GM12865 (cell line): ENCODE data around the gene P3H2.
A peak's percentile ranks its signal among the peaks of the same experiment; 100 is the strongest.

ENCODE experiments used
- DNase-seq: peaks from one replicate; pipeline ENCODE4 v3.0.0; 2010; ENCODE audit warnings: low read depth
- H3K4me3 ChIP-seq: 2 replicates; pipeline ENCODE4 v1.5.1; 2011; ENCODE audit warnings: mild to moderate bottlenecking, low read depth, low read length, control low read depth
- CTCF ChIP-seq: IDR thresholded peaks from 2 replicates; pipeline ENCODE4 v1.5.1; 2011; ENCODE audit warnings: low read length, control low read depth, low read depth, inconsistent platforms; ENCODE audit not compliant: insufficient read depth; ENCODE audit errors: missing control alignments

P3H2 gene

GRCh38 chr3:189950258-189950657, 170.4 kb downstream of the P3H2 start:
- H3K4me3 ChIP-seq = no peak overlapping the region
- no peak for TF ChIP-seq CTCF
- DNase-seq = no peak

GRCh38 chr3:189949580-189949979, 171.1 kb downstream of the P3H2 start:
- no peak for DNase-seq
- TF ChIP-seq CTCF = no peak
- H3K4me3 ChIP-seq = no peak overlapping the region

GRCh38 chr3:189948724-189949045, 172.0 kb downstream of the P3H2 start:
- DNase-seq = no peak
- no peak overlapping the region for H3K4me3 ChIP-seq
- no peak for TF ChIP-seq CTCF

GRCh38 chr3:189947948-189948723, 172.6 kb downstream of the P3H2 start:
- H3K4me3 ChIP-seq = no peak overlapping the region
- DNase-seq = peak; percentile 66
- peak; percentile 37 for TF ChIP-seq CTCF

GRCh38 chr3:189947068-189947467, 173.6 kb downstream of the P3H2 start:
- DNase-seq = no peak
- no peak for TF ChIP-seq CTCF
- no peak overlapping the region for H3K4me3 ChIP-seq

DNA sequence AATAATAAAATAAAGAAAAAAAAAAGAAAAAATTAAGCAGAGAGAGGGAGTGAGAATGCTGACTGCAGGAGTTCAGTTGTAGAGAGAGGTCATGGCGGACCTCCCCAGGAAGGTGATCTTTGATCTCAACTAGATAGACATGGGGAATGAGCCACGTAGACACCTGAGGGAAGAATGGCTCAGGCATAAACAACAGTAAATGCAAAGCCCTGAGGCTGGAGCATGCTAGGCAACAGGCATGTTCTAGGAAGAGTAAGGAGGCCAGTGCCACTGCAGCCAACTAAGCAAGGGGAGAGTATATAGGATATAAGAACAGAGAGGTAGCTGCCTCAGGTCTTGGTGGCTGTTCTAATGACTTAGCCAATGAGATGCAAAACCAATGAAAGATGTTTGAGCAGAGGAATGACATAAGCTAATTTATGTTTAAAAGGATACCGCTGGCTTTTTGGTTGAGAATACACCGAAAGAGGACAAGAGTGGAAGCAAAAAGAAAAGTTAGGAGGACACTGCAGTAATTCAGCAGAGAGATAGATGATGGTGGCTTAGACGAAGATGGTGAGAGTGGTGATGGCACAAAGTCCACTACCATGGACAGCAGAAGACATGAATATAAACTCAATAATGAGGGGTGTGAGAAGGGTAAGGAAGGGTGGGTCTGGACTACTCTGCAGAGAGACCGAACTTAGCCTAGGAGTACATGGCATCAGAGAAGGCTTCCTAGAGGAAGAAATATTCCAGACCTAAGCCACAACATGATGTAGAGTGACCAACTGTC, 174.6 kb downstream of the P3H2 start:
- no peak for TF ChIP-seq CTCF

More for the DNA sequence above, 174.6 kb downstream of the P3H2 start:
- no peak overlapping the region for H3K4me3 ChIP-seq
- no peak for DNase-seq
